SU-DHL-6 (cell line): ENCODE measurements around the gene GIMAP5.

Experiments used
- H2AFZ ChIP-seq: fragments of 200-600 bp; sonication (generic); 2 replicates; pipeline ENCODE4 v1.6.1; 2014; ENCODE audit warnings: low read depth, mild to moderate bottlenecking, moderate library complexity, mixed read lengths, antibody characterized with exemption, low read length; ENCODE audit not compliant: severe bottlenecking
- H3F3A ChIP-seq: fragments of 200-600 bp; shearing (Covaris generic); 2 replicates; pipeline ENCODE4 v1.6.0; 2016; ENCODE audit warnings: antibody characterized with exemption, mild to moderate bottlenecking; ENCODE audit not compliant: insufficient read depth
- H3K27ac ChIP-seq: fragments of 200-600 bp; sonication (generic); 2 replicates; pipeline ENCODE4 v1.5.1; 2016; ENCODE audit warnings: low read depth, mild to moderate bottlenecking, low read length, moderate library complexity, mixed read lengths
- H3K27me3 ChIP-seq: fragments of 200-600 bp; sonication (generic), shearing (Covaris generic); 2 replicates; pipeline ENCODE4 v1.6.0; 2014; ENCODE audit warnings: mild to moderate bottlenecking, low read length
- H3K36me3 ChIP-seq: fragments of 200-600 bp; sonication (generic); 2 replicates; pipeline ENCODE4 v1.6.1; 2014; ENCODE audit warnings: mild to moderate bottlenecking, low read length, mixed read lengths
- H3K4me2 ChIP-seq: fragments of 300-600, 200-600 bp; shearing (Covaris generic), sonication (generic); 2 replicates; pipeline ENCODE4 v1.6.0; 2014; ENCODE audit warnings: low read length, low read depth, mild to moderate bottlenecking; ENCODE audit not compliant: poor library complexity, severe bottlenecking
- H3K4me3 ChIP-seq: fragments of 200-600 bp; sonication (generic); 2 replicates; pipeline ENCODE4 v1.5.1; 2014; ENCODE audit warnings: antibody characterized with exemption, low read length, mild to moderate bottlenecking, mixed read lengths; ENCODE audit not compliant: insufficient read depth, poor library complexity, severe bottlenecking
- H3K79me2 ChIP-seq: fragments of 200-600 bp; sonication (generic); 2 replicates; pipeline ENCODE4 v1.6.1; 2014; ENCODE audit warnings: mild to moderate bottlenecking, low read length, moderate library complexity; ENCODE audit not compliant: insufficient read depth
- H3K9ac ChIP-seq: fragments of 200-600 bp; sonication (generic); 2 replicates; pipeline ENCODE4 v1.7.0; 2014; ENCODE audit warnings: mild to moderate bottlenecking, low read length
- H3K9me2 ChIP-seq: fragments of 200-600 bp; sonication (generic); replicated peaks from 2 replicates; pipeline ENCODE4 v1.6.1; 2014; ENCODE audit warnings: low read length; ENCODE audit not compliant: insufficient read depth
- H3K9me3 ChIP-seq: fragments of 200-600 bp; sonication (generic); 2 replicates; pipeline ENCODE4 v1.6.1; 2014; ENCODE audit warnings: low read length, mixed read lengths; ENCODE audit not compliant: insufficient read depth
- H4K20me1 ChIP-seq: fragments of 200-600 bp; sonication (generic); 2 replicates; pipeline ENCODE4 v1.6.1; 2014; ENCODE audit warnings: low read depth, mild to moderate bottlenecking, antibody characterized with exemption, low read length, moderate library complexity, mixed read lengths
- CTCF ChIP-seq: fragments of 200-600 bp; sonication (generic); IDR thresholded peaks from one replicate; pipeline ENCODE4 v1.5.1; 2017; ENCODE audit warnings: antibody characterized with exemption, mild to moderate bottlenecking, low read length, moderate library complexity; ENCODE audit not compliant: insufficient read depth, poor library complexity, severe bottlenecking
- EZH2phosphoT487 ChIP-seq: fragments of 200-600 bp; sonication (generic), shearing (Covaris generic); conservative IDR thresholded peaks from 2 replicates; pipeline ENCODE4 v1.6.1; 2018; ENCODE audit warnings: mild to moderate bottlenecking, antibody characterized with exemption, low read length, moderate library complexity, mixed read lengths

The GIMAP5 gene

GRCh38 chr7:150781103-150781502, 43.9 kb downstream of the GIMAP5 start:
- H3K79me2 ChIP-seq, result no peaks in the 10 kb centered on the region
- H2AFZ ChIP-seq, result no peak overlapping the region
- no peaks in the 10 kb centered on the region for H3K36me3 ChIP-seq
- H3K4me2 ChIP-seq, result no peak overlapping the region
- no peaks in the 10 kb centered on the region for H3K9me2 ChIP-seq
- H4K20me1 ChIP-seq, result no peaks in the 10 kb centered on the region
- no peak for TF ChIP-seq EZH2phosphoT487
- no peak for TF ChIP-seq CTCF
- no peaks in the 10 kb centered on the region for H3K9me3 ChIP-seq
- no peak overlapping the region for H3K9ac ChIP-seq
- no peak overlapping the region for H3K4me3 ChIP-seq
- no peak overlapping the region for H3K27ac ChIP-seq
- no peaks in the 10 kb centered on the region for H3F3A ChIP-seq
- H3K27me3 ChIP-seq, result 0 out of 2 replicates have a peak, but pooled peaks cover 3% of the 10 kb centered on the region

GRCh38 chr7:150781961-150782360, 44.7 kb downstream of the GIMAP5 start:
- no peaks in the 10 kb centered on the region for H3K36me3 ChIP-seq
- H3K9me3 ChIP-seq, result no peaks in the 10 kb centered on the region
- no peak overlapping the region for H3K27ac ChIP-seq
- no peaks in the 10 kb centered on the region for H3K79me2 ChIP-seq
- H3K4me3 ChIP-seq, result no peak overlapping the region
- H2AFZ ChIP-seq, result no peak overlapping the region
- no peak for TF ChIP-seq CTCF
- TF ChIP-seq EZH2phosphoT487, result no peak
- no peak overlapping the region for H3K9ac ChIP-seq
- H3K9me2 ChIP-seq, result no peaks in the 10 kb centered on the region
- H4K20me1 ChIP-seq, result no peaks in the 10 kb centered on the region
- no peak overlapping the region for H3K4me2 ChIP-seq
- 0 out of 2 replicates have a peak, but pooled peaks cover 3% of the 10 kb centered on the region for H3K27me3 ChIP-seq
- H3F3A ChIP-seq, result no peaks in the 10 kb centered on the region

- Histone ChIP-seq H3K9ac (no peak overlapping the region), H3K4me2 (no peak overlapping the region), H3K9me2 (no peaks in the 10 kb centered on the region), H3K4me3 (no peak overlapping the region), H2AFZ (no peak overlapping the region), H3K36me3 (no peaks in the 10 kb centered on the region), H3K79me2 (no peaks in the 10 kb centered on the region), H3F3A (no peaks in the 10 kb centered on the region), H3K9me3 (no peaks in the 10 kb centered on the region), H3K27me3 (0 out of 2 replicates have a peak, but pooled peaks cover 3% of the 10 kb centered on the region), H4K20me1 (no peaks in the 10 kb centered on the region), H3K27ac (no peak overlapping the region)
- TF ChIP-seq CTCF (no peak), EZH2phosphoT487 (no peak)
These were observed 47.0 kb downstream of the GIMAP5 start for GRCh38 chr7:150784120-150784736.
